Neuronal stem cell (in vitro differentiated cells): ENCODE measurements around the gene LSR.

Experiments used
- DNase-seq: peaks from one replicate; pipeline ENCODE4 v3.0.0-alpha.2; 2013; ENCODE audit warnings: low spot score
- H2AFZ ChIP-seq: one replicate; pipeline ENCODE4 v1.6.1; 2013; ENCODE audit warnings: mild to moderate bottlenecking, low read length, inconsistent platforms
- H2AK5ac ChIP-seq: 2 replicates; pipeline ENCODE4 v1.6.1; 2013; ENCODE audit warnings: low read depth, mild to moderate bottlenecking, inconsistent platforms, low read length, moderate library complexity, mixed read lengths
- H2BK120ac ChIP-seq: 2 replicates; pipeline ENCODE4 v1.6.1; 2013; ENCODE audit warnings: low read depth, mild to moderate bottlenecking, inconsistent platforms, low read length, moderate library complexity, mixed read lengths
- H2BK12ac ChIP-seq: one replicate; pipeline ENCODE4 v1.6.1; 2013; ENCODE audit warnings: low read length, inconsistent platforms
- H2BK15ac ChIP-seq: 2 replicates; pipeline ENCODE4 v1.6.1; 2013; ENCODE audit warnings: mild to moderate bottlenecking, low read length, inconsistent platforms, mixed read lengths
- H2BK5ac ChIP-seq: one replicate; pipeline ENCODE4 v1.6.1; 2013; ENCODE audit warnings: inconsistent platforms, mild to moderate bottlenecking, low read length, moderate library complexity
- H3K14ac ChIP-seq: one replicate; pipeline ENCODE4 v1.6.1; 2013; ENCODE audit warnings: low read length, inconsistent platforms
- H3K18ac ChIP-seq: 2 replicates; pipeline ENCODE4 v1.6.1; 2013; ENCODE audit warnings: low read length, inconsistent platforms
- H3K23ac ChIP-seq: 2 replicates; pipeline ENCODE4 v1.6.1; 2013; ENCODE audit warnings: low read depth, mild to moderate bottlenecking, mixed read lengths, low read length, inconsistent platforms; ENCODE audit not compliant: poor library complexity
- H3K27ac ChIP-seq: replicated peaks from 3 replicates; pipeline ENCODE4 v1.5.1; 2013; ENCODE audit warnings: low read length, inconsistent platforms
- H3K27me3 ChIP-seq, 3 experiments: 2 replicates each; pipeline ENCODE4 v1.6.1; 2013; ENCODE audit warnings: low read length in 3 of 3, mild to moderate bottlenecking in 2 of 3, inconsistent platforms in 1 of 3, low read depth in 1 of 3, mixed read lengths in 1 of 3, moderate library complexity in 1 of 3; ENCODE audit not compliant: control insufficient read depth in 3 of 3, insufficient read depth in 3 of 3
- H3K36me3 ChIP-seq, 2 donors: replicated peaks in 1 of 2; 2 replicates each; pipeline ENCODE4 v1.6.1; 2013; ENCODE audit warnings: low read length in 2 of 2; ENCODE audit not compliant: control insufficient read depth in 2 of 2, insufficient read depth in 2 of 2
- H3K4ac ChIP-seq: 2 replicates; pipeline ENCODE4 v1.6.1; 2013; ENCODE audit warnings: inconsistent platforms, mild to moderate bottlenecking, low read length, moderate library complexity
- H3K4me1 ChIP-seq, 2 donors: 1 replicate in 1 of 2; 2 replicates in 1 of 2; pipeline ENCODE4 v1.6.1; 2013; ENCODE audit warnings: low read length in 2 of 2, low read depth in 1 of 2; ENCODE audit not compliant: control insufficient read depth in 2 of 2, insufficient read depth in 1 of 2
- H3K4me2 ChIP-seq: one replicate; pipeline ENCODE4 v1.6.1; 2013; ENCODE audit warnings: mild to moderate bottlenecking, low read length, inconsistent platforms; ENCODE audit not compliant: insufficient read depth, poor library complexity, severe bottlenecking
- H3K4me3 ChIP-seq, 2 donors: 2 replicates each; pipeline ENCODE4 v1.5.1; 2013; ENCODE audit warnings: low read length in 2 of 2, mild to moderate bottlenecking in 2 of 2, inconsistent platforms in 1 of 2, moderate library complexity in 1 of 2
- H3K79me1 ChIP-seq: one replicate; pipeline ENCODE4 v1.6.1; 2013; ENCODE audit warnings: low read depth, mild to moderate bottlenecking, inconsistent platforms, low read length, moderate library complexity
- H3K9ac ChIP-seq: one replicate; pipeline ENCODE4 v1.6.1; 2013; ENCODE audit warnings: mild to moderate bottlenecking, low read depth, low read length, inconsistent platforms; ENCODE audit not compliant: poor library complexity
- H3K9me3 ChIP-seq, 2 donors: replicated peaks in 1 of 2; 2 replicates each; pipeline versions ENCODE3 to v1.6.1; 2013; ENCODE audit warnings: low read length in 2 of 2, mild to moderate bottlenecking in 2 of 2, inconsistent platforms in 1 of 2, low read depth in 1 of 2, mixed read lengths in 1 of 2, moderate library complexity in 1 of 2; ENCODE audit not compliant: control insufficient read depth in 2 of 2, insufficient read depth in 1 of 2
- H4K8ac ChIP-seq: one replicate; pipeline ENCODE4 v1.6.1; 2013; ENCODE audit warnings: low read depth, mild to moderate bottlenecking, inconsistent platforms, low read length, moderate library complexity
- H4K91ac ChIP-seq: one replicate; pipeline ENCODE4 v1.6.1; 2013; ENCODE audit warnings: low read length, low read depth, mild to moderate bottlenecking, inconsistent platforms; ENCODE audit not compliant: poor library complexity
- WGBS, 2 donors: extraction: QIAGEN DNeasy Blood & Tissue Kit; methylation state at CpG; one replicate each; pipeline ENCODE4 v1.1.7; 2013; ENCODE audit warnings: missing lambda C conversion rate in 2 of 2, mixed read lengths in 1 of 2; ENCODE audit not compliant: insufficient read length in 2 of 2, insufficient replicate concordance in 1 of 2; ENCODE audit errors: extremely low coverage in 2 of 2; 5-methylcytosine and 5-hydroxymethylcytosine counted together

LSR gene

DNA sequence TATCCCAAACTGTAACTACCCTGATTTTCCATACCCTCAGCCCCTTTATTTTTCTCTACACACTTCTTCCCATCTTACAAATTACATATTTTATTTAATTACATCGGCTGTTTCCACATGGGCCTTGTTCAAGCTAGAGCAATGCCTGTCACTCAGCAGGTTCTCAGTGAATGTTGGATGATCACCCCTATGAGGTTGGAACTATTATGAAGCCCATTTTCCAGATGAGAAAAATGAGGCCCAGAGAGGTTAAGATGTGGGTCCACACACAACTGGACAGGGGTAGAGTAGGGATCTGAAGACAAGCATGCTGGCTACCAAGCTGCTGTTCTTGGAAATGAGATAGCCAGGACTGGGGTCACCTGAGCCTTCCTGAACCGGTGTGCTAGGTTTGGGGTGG, 53.2 kb downstream of the LSR start:
- H3K4me2 ChIP-seq: no peak overlapping the region
- no peak overlapping the region for H2AK5ac ChIP-seq
- no peak overlapping the region for H3K23ac ChIP-seq
- no peak overlapping the region for H2BK120ac ChIP-seq
- peaks cover 0 to 1% of the 10 kb centered on the region in 2 donors for H3K4me1 ChIP-seq
- H2BK15ac ChIP-seq: no peak overlapping the region
- no peak overlapping the region for H4K91ac ChIP-seq
- no peak for DNase-seq
- H3K9ac ChIP-seq: no peak overlapping the region
- 100% methylated on average over 1 of the region's 2 CpGs; no CpG with 5 or more reads in 1 of the 2 donors for WGBS, 2 donors
- H4K8ac ChIP-seq: no peak overlapping the region
- no peak overlapping the region for H2BK5ac ChIP-seq
- no peak overlapping the region for H2BK12ac ChIP-seq
- peaks cover 0 to 10% (median 0%) of the 10 kb centered on the region in 3 experiments for H3K27me3 ChIP-seq
- peaks cover 0 to 14% of the 10 kb centered on the region in 2 donors for H3K9me3 ChIP-seq
- H3K18ac ChIP-seq: no peak overlapping the region
- no peak overlapping the region for H2AFZ ChIP-seq
- H3K36me3 ChIP-seq: peaks cover 0 to 3% of the 10 kb centered on the region in 2 donors
- H3K4ac ChIP-seq: no peak overlapping the region
- no peak overlapping the region for H3K4me3 ChIP-seq
- peaks cover 8% of the 10 kb centered on the region for H3K79me1 ChIP-seq
- no peak overlapping the region for H3K27ac ChIP-seq
- H3K14ac ChIP-seq: no peak overlapping the region

DNA sequence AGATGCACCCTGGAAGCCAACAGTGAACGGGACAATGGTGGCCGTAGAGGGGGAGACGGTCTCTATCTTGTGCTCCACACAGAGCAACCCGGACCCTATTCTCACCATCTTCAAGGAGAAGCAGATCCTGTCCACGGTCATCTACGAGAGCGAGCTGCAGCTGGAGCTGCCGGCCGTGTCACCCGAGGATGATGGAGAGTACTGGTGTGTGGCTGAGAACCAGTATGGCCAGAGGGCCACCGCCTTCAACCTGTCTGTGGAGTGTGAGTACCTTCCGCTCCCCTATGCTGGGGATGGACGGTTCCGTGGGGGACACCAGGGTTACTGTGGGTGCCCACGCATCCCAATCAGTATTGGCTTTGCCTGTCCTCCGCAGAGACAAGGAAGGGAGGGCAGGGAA, 53.6 kb downstream of the LSR start:
- H4K91ac ChIP-seq: no peak overlapping the region
- peaks cover 0 to 3% of the 10 kb centered on the region in 2 donors for H3K36me3 ChIP-seq
- peaks cover 4% of the 10 kb centered on the region for H3K79me1 ChIP-seq
- no peak overlapping the region for H2AFZ ChIP-seq
- WGBS, 2 donors: no CpG with 5 or more reads among the region's 16 CpGs
- no peak overlapping the region for H3K4me3 ChIP-seq
- peaks cover 0 to 14% of the 10 kb centered on the region in 2 donors for H3K9me3 ChIP-seq
- peaks cover 0 to 1% of the 10 kb centered on the region in 2 donors for H3K4me1 ChIP-seq
- no peak for DNase-seq
- peak overlapping the region; percentile 4 for H3K14ac ChIP-seq
- no peak overlapping the region for H3K4me2 ChIP-seq
- no peak overlapping the region for H2BK15ac ChIP-seq
- no peak overlapping the region for H2BK120ac ChIP-seq
- H3K23ac ChIP-seq: peak overlapping the region; percentile 67
- H4K8ac ChIP-seq: no peak overlapping the region
- H3K27me3 ChIP-seq: peaks cover 0 to 6% (median 0%) of the 10 kb centered on the region in 3 experiments
- H2BK5ac ChIP-seq: no peak overlapping the region
- H2AK5ac ChIP-seq: no peak overlapping the region
- no peak overlapping the region for H3K18ac ChIP-seq
- no peak overlapping the region for H3K27ac ChIP-seq
- H2BK12ac ChIP-seq: peak overlapping the region; percentile 75
- no peak overlapping the region for H3K4ac ChIP-seq
- no peak overlapping the region for H3K9ac ChIP-seq

DNA sequence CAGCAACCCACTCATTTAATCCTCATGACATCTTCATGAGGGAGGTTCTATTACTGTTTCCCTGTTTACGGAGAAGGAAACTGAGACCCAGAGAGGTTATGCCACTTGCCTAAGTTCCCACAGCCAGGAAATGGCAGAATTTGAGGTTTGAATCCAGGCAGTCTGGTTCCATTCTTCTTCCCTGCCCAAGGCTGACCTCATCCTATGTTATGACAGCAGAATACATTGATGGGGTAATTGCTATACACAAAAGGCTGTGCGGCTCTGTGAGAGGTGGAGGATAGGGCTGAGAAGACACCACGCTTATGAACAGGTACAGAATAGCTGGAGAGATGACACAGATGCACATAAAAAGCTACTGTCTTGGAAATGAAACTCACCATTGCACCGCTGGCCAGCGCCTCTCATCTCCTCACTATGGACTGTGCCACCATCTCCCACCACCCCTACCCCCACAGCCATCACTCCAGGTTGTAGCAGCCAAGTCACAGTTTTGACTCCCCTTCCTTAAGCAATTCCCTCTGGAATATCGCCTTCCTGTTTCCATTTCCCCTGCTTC, 54.6 kb downstream of the LSR start:
- H3K23ac ChIP-seq: no peak overlapping the region
- H2AFZ ChIP-seq: no peak overlapping the region
- peaks cover 1% of the 10 kb centered on the region for H3K79me1 ChIP-seq
- H3K9me3 ChIP-seq: peaks cover 0 to 6% of the 10 kb centered on the region in 2 donors
- H3K27me3 ChIP-seq: no peaks in the 10 kb centered on the region
- WGBS, 2 donors: no CpG with 5 or more reads among the region's 6 CpGs
- H4K8ac ChIP-seq: no peak overlapping the region
- no peak overlapping the region for H3K14ac ChIP-seq
- H2BK12ac ChIP-seq: no peak overlapping the region
- no peak overlapping the region for H2BK120ac ChIP-seq
- no peak overlapping the region for H3K4me3 ChIP-seq
- H3K4me1 ChIP-seq: peaks cover 0 to 1% of the 10 kb centered on the region in 2 donors
- H4K91ac ChIP-seq: no peak overlapping the region
- DNase-seq: no peak
- no peak overlapping the region for H2AK5ac ChIP-seq
- H3K4me2 ChIP-seq: no peak overlapping the region
- H3K4ac ChIP-seq: no peak overlapping the region
- H3K36me3 ChIP-seq: no peaks in the 10 kb centered on the region
- H3K18ac ChIP-seq: no peak overlapping the region
- no peak overlapping the region for H2BK15ac ChIP-seq
- no peak overlapping the region for H2BK5ac ChIP-seq
- H3K9ac ChIP-seq: no peak overlapping the region
- no peak overlapping the region for H3K27ac ChIP-seq

DNA sequence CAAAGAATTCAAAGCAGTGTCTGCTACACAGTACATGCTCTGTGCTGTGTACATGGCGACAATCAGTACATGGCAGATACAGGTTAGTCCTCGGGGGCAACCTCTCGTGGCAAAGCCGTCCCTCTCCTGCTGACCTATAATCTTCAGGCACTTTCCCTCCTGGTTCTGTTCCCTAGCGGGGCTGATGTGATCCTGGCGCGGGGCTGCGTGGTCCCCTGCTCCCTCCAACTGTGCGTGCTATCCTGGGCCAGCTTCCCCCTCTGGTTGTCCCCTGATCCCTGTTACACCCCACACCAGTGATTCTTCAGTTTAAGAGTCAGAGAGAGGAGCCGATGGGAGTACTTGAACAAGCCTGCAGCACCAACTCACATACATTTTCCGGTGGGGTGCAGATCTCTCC, 55.2 kb downstream of the LSR start:
- no peak for DNase-seq
- no CpG with 5 or more reads among the region's 11 CpGs for WGBS, 2 donors

More for the DNA sequence above, 55.2 kb downstream of the LSR start:
- peak overlapping the region; percentile 25 for H3K14ac ChIP-seq
- H3K9me3 ChIP-seq: peaks cover 0 to 2% of the 10 kb centered on the region in 2 donors
- H2AFZ ChIP-seq: no peak overlapping the region
- H3K9ac ChIP-seq: no peak overlapping the region
- no peak overlapping the region for H4K91ac ChIP-seq
- no peak overlapping the region for H2BK12ac ChIP-seq
- no peaks in the 10 kb centered on the region for H3K79me1 ChIP-seq
- H2BK15ac ChIP-seq: no peak overlapping the region
- H3K4me3 ChIP-seq: no peak overlapping the region
- no peak overlapping the region for H2BK120ac ChIP-seq
- no peak overlapping the region for H3K27ac ChIP-seq
- no peak overlapping the region for H3K18ac ChIP-seq
- no peak overlapping the region for H3K23ac ChIP-seq
- H2AK5ac ChIP-seq: no peak overlapping the region
- no peak overlapping the region for H3K4ac ChIP-seq
- H3K4me1 ChIP-seq: peaks cover under 1 to 1% of the 10 kb centered on the region in 2 donors
- H3K4me2 ChIP-seq: no peak overlapping the region
- no peak overlapping the region for H4K8ac ChIP-seq
- H2BK5ac ChIP-seq: no peak overlapping the region
- H3K27me3 ChIP-seq: no peaks in the 10 kb centered on the region
- no peaks in the 10 kb centered on the region for H3K36me3 ChIP-seq
